ENCODE measurements around the gene FRMD5.

DNA sequence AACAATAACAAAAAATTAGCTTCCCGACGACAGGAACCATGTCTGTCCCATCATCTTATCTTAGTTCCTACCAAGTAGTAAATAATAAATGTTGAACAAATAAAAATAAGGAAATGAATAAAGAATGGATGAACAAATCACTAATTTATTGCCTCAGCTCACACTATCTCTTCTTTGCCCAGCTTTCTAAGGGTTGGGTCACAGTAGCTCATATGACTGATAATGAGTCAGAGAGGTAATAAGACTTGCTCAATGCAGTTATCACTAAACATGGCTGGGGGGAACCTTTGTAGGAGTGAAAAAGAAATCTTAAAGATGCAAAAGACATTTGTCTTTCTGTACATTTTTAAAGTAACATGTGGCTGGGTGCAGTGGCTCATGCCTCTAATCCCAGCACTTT lies 186.0 kb downstream of the FRMD5 start:
- TF ChIP-seq, protein P1, sequence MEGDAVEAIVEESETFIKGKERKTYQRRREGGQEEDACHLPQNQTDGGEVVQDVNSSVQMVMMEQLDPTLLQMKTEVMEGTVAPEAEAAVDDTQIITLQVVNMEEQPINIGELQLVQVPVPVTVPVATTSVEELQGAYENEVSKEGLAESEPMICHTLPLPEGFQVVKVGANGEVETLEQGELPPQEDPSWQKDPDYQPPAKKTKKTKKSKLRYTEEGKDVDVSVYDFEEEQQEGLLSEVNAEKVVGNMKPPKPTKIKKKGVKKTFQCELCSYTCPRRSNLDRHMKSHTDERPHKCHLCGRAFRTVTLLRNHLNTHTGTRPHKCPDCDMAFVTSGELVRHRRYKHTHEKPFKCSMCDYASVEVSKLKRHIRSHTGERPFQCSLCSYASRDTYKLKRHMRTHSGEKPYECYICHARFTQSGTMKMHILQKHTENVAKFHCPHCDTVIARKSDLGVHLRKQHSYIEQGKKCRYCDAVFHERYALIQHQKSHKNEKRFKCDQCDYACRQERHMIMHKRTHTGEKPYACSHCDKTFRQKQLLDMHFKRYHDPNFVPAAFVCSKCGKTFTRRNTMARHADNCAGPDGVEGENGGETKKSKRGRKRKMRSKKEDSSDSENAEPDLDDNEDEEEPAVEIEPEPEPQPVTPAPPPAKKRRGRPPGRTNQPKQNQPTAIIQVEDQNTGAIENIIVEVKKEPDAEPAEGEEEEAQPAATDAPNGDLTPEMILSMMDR (IDR thresholded peaks at IDR 0.05), result no peak
- TF ChIP-seq POLR2A (IDR thresholded peaks at IDR 0.05), result no peak
